ENCODE results near the gene GABPA. TPM values are rescaled to one million over a fixed set of nuclear protein-coding genes. Genes with fewer than 3 reads are reported as not detected.

Gene GABPA
- total and polyA plus RNA-seq, 9 of the 15 experiments (the other 6 are each of a cell fraction or from before 2014, with no cell fraction given) = 8.9 to 35.7 (median 22.8) TPM

DNA sequence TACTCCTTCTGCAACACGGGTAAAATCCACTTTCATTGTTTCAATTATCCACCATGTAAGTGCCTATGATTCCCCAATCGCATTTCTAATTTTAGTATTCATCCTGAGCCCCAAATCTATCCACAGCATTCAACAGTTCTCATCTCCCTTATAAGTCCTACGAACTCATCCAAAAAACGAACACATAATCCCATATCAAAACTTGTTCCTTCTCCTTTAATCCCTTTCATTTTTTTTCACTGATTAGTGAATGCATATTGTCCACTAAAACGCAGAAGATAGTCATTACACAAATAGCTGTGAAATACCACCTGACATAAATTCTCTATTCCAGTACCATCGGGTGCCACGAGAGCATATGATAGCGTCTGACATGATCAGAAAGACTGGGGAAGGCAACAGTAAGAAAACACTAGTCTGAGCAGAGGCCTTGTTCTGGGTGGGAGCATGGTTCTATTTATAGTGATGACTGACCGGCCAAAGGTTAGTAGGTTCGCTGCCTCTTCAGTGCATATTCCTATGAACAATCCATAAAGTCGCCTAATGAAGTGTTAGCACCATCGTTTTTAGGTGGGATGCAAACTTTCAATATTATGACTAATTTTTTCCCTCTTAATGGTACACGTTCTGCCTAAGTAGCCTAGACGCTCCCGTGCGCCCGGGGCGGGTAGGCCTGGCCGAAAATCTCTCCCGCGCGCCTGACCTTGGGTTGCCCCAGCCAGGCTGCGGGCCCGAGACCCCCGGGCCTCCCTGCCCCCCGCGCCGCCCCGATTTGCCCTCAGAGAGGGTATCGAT is 716 bp upstream of the GABPA start (continued):
- TF ChIP-seq, protein P1, sequence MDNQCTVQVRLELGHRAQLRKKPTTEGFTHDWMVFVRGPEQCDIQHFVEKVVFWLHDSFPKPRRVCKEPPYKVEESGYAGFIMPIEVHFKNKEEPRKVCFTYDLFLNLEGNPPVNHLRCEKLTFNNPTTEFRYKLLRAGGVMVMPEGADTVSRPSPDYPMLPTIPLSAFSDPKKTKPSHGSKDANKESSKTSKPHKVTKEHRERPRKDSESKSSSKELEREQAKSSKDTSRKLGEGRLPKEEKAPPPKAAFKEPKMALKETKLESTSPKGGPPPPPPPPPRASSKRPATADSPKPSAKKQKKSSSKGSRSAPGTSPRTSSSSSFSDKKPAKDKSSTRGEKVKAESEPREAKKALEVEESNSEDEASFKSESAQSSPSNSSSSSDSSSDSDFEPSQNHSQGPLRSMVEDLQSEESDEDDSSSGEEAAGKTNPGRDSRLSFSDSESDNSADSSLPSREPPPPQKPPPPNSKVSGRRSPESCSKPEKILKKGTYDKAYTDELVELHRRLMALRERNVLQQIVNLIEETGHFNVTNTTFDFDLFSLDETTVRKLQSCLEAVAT (IDR thresholded peaks at IDR 0.05) = no peak; a peak in 1 of 4 replicates
- no peak for TF ChIP-seq RBM39 (optimal IDR thresholded peaks at IDR 0.05; ENCODE audit: low read depth, low read length)
- TF ChIP-seq, protein P2, sequence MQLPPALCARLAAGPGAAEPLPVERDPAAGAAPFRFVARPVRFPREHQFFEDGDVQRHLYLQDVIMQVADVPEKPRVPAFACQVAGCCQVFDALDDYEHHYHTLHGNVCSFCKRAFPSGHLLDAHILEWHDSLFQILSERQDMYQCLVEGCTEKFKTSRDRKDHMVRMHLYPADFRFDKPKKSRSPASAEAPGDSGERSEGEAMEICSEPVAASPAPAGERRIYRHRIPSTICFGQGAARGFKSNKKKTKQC (CRISPR knock-in tag; IDR thresholded peaks at IDR 0.05) = no peak
- TF ChIP-seq ZFX (CRISPR knock-in tag; IDR thresholded peaks at IDR 0.05) = peak; percentile 80
- TF ChIP-seq CSDE1 (IDR thresholded peaks at IDR 0.05) = 0 out of 4 replicates have a peak, but pooled peaks of 1 of the 2 experiments have one; percentile 43
- TF ChIP-seq ZNF263 (CRISPR knock-in tag; IDR thresholded peaks at IDR 0.05; ENCODE audit: borderline replicate concordance) = no peak
- TF ChIP-seq GTF2E2 (tag; IDR thresholded peaks at IDR 0.05) = peak; percentile 54; the same call in 1 of the 2 replicates
- no peak for TF ChIP-seq BCL6 (CRISPR knock-in tag; IDR thresholded peaks at IDR 0.05)
- TF ChIP-seq ZNF408 (CRISPR knock-in tag; IDR thresholded peaks at IDR 0.05; ENCODE audit: low read depth) = no peak
- TF ChIP-seq IFI16 (CRISPR knock-in tag; IDR thresholded peaks at IDR 0.05) = no peak
- TF ChIP-seq PCBP2 (IDR thresholded peaks at IDR 0.05; ENCODE audit: low read depth, low read length, poor library complexity, severe bottlenecking) = no peak
- no peak for TF ChIP-seq PURB (CRISPR knock-in tag; IDR thresholded peaks at IDR 0.05; ENCODE audit: low read depth)
- TF ChIP-seq E2F3 (CRISPR knock-in tag; IDR thresholded peaks at IDR 0.05) = no peak
- TF ChIP-seq, protein P3, sequence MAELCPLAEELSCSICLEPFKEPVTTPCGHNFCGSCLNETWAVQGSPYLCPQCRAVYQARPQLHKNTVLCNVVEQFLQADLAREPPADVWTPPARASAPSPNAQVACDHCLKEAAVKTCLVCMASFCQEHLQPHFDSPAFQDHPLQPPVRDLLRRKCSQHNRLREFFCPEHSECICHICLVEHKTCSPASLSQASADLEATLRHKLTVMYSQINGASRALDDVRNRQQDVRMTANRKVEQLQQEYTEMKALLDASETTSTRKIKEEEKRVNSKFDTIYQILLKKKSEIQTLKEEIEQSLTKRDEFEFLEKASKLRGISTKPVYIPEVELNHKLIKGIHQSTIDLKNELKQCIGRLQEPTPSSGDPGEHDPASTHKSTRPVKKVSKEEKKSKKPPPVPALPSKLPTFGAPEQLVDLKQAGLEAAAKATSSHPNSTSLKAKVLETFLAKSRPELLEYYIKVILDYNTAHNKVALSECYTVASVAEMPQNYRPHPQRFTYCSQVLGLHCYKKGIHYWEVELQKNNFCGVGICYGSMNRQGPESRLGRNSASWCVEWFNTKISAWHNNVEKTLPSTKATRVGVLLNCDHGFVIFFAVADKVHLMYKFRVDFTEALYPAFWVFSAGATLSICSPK (IDR thresholded peaks at IDR 0.05; ENCODE audit: borderline replicate concordance) = no peak
- TF ChIP-seq, protein P4, sequence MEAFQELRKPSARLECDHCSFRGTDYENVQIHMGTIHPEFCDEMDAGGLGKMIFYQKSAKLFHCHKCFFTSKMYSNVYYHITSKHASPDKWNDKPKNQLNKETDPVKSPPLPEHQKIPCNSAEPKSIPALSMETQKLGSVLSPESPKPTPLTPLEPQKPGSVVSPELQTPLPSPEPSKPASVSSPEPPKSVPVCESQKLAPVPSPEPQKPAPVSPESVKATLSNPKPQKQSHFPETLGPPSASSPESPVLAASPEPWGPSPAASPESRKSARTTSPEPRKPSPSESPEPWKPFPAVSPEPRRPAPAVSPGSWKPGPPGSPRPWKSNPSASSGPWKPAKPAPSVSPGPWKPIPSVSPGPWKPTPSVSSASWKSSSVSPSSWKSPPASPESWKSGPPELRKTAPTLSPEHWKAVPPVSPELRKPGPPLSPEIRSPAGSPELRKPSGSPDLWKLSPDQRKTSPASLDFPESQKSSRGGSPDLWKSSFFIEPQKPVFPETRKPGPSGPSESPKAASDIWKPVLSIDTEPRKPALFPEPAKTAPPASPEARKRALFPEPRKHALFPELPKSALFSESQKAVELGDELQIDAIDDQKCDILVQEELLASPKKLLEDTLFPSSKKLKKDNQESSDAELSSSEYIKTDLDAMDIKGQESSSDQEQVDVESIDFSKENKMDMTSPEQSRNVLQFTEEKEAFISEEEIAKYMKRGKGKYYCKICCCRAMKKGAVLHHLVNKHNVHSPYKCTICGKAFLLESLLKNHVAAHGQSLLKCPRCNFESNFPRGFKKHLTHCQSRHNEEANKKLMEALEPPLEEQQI (IDR thresholded peaks at IDR 0.05) = peak; percentile 26; the same call in 1 of the 2 replicates
- no peak for TF ChIP-seq BCOR (IDR thresholded peaks at IDR 0.05)
- TF ChIP-seq THRAP3 (IDR thresholded peaks at IDR 0.05; ENCODE audit: borderline replicate concordance) = 0 out of 2 replicates have a peak, but pooled peaks have one; percentile 33
- TF ChIP-seq, protein P5, sequence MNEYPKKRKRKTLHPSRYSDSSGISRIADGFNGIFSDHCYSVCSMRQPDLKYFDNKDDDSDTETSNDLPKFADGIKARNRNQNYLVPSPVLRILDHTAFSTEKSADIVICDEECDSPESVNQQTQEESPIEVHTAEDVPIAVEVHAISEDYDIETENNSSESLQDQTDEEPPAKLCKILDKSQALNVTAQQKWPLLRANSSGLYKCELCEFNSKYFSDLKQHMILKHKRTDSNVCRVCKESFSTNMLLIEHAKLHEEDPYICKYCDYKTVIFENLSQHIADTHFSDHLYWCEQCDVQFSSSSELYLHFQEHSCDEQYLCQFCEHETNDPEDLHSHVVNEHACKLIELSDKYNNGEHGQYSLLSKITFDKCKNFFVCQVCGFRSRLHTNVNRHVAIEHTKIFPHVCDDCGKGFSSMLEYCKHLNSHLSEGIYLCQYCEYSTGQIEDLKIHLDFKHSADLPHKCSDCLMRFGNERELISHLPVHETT (CRISPR knock-in tag; conservative IDR thresholded peaks at IDR 0.05 in 1 of 2, IDR thresholded peaks at IDR 0.05 in 1 of 2) = no peak
- no peak for TF ChIP-seq CCAR2 (IDR thresholded peaks at IDR 0.05; ENCODE audit: low read depth, low read length)
- no peak for TF ChIP-seq ZNF140 (CRISPR knock-in tag; IDR thresholded peaks at IDR 0.05)
